ENCODE measurements around the gene TAF5L.
A peak's percentile ranks its signal among the peaks of the same experiment; 100 is the strongest.

Gene TAF5L

GRCh38 chr1:229625915-229626831 lies at the start of gene TAF5L, which contains the start of gene URB2:
Gene TAF5L (minus strand): TSS chr1:229626122. CDS start chr1:229614482, 11,640 bp downstream.
Gene URB2 (plus strand): TSS chr1:229626247. CDS start chr1:229627634, 1,387 bp downstream.
- peak; percentile 82 to 87 for DNase-seq

GRCh38 chr1:229675396-229675795 lies 49.5 kb upstream of the TAF5L start:
- no peak for DNase-seq

GRCh38 chr1:229674042-229674441 lies 48.1 kb upstream of the TAF5L start:
- peak in 1 of 2 experiments; percentile 31 for DNase-seq

- DNase-seq: no peak
These were observed 46.3 kb upstream of the TAF5L start for GRCh38 chr1:229672246-229672645.

GRCh38 chr1:229671310-229671709 lies 45.4 kb upstream of the TAF5L start:
- DNase-seq: no peak

- DNase-seq: no peak
These were observed 43.4 kb upstream of the TAF5L start for GRCh38 chr1:229669333-229669732.

- DNase-seq: no peak
These were observed 40.7 kb upstream of the TAF5L start for GRCh38 chr1:229666585-229666984.

- DNase-seq: no peak
These were observed 40.1 kb upstream of the TAF5L start for GRCh38 chr1:229665912-229666558.

GRCh38 chr1:229664133-229664689 lies 38.3 kb upstream of the TAF5L start:
- peak; percentile 81 to 84 for DNase-seq

GRCh38 chr1:229661897-229662296 lies 36.0 kb upstream of the TAF5L start:
- DNase-seq: no peak

- DNase-seq: peak; percentile 60 to 67
These were observed 35.3 kb upstream of the TAF5L start for GRCh38 chr1:229661022-229661877.

GRCh38 chr1:229657993-229658755 lies 32.3 kb upstream of the TAF5L start:
- no peak for DNase-seq

- DNase-seq: no peak
These were observed 29.9 kb upstream of the TAF5L start for GRCh38 chr1:229655781-229656180.

- no peak for DNase-seq
These were observed 27.5 kb upstream of the TAF5L start for GRCh38 chr1:229653420-229653819.

- DNase-seq: no peak
These were observed 25.6 kb upstream of the TAF5L start for GRCh38 chr1:229651546-229651945.

GRCh38 chr1:229650045-229650444 lies 24.1 kb upstream of the TAF5L start:
- DNase-seq: no peak

GRCh38 chr1:229648406-229648805 lies 22.5 kb upstream of the TAF5L start:
- no peak for DNase-seq

GRCh38 chr1:229645324-229645993 lies 19.5 kb upstream of the TAF5L start:
- DNase-seq: no peak

GRCh38 chr1:229643996-229644745 lies 18.2 kb upstream of the TAF5L start:
- no peak for DNase-seq

- DNase-seq: no peak
These were observed 17.0 kb upstream of the TAF5L start for GRCh38 chr1:229642970-229643369.

GRCh38 chr1:229642376-229642775 lies 16.5 kb upstream of the TAF5L start:
- no peak for DNase-seq

Measured in stimulated activated CD4-positive, alpha-beta T cell treated with anti-CD3 and anti-CD28 coated beads, Interleukin-4, amount 100 ng/mL, for 4 hours (primary cell).